NCI-H748 (cell line): ENCODE results near the gene VAV1.

Experiments used
- DNase-seq: peaks from one replicate; lab custom pipeline; 2025; ENCODE audit not compliant: unreplicated experiment; lab: John Stamatoyannopoulos, UW

The VAV1 gene

DNA sequence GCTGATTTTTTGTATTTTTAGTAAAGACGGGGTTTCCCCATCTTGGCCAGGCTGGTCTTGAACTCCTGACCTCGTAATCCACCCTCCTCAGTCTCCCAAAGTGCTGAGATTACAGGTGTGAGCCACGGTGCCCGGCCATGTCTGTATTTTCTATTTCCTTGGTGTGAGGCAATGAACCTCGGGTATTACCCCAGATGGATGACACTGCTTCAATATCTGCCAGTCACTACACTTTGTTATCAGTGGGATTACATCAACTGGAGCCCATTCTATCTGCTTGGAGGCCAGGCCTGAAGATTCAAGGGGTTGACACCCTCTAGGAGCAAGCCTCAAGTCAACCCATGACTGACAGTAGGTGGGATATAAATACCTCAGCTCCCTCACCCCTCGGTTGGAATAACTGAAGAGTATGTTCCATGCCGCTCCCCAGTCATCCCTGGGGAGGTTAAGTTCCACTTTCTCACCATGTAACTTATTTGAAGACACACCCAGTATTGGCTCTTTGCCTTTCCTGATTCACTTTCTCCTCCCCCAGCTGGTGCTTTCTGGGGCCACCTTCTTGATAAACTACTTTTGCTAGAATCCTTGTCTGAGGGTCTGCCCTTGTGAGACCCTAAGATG, 113.9 kb downstream of the VAV1 start:
- no peak for DNase-seq

DNA sequence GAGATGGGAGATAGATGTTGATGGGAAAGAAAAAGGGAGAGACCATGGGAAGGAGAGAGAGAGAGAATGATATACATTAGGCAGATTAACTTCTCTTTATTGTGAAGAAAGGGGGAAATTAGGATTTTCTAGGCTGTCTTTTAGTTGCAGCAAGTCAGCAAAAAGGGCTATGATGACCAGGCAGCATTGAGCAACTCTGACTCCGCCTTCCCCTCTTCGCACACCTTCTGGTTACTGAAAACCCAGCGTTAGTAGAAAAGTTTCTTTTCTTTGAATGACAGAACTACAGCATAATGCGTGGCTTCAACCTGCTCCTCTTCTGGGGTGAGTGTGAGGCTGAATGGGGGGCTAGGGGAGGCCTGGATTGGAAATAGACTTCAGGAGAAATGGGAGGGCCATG, 114.8 kb downstream of the VAV1 start, which contains the start of gene ADGRE1:
ADGRE1 (plus strand) TSS at position 264 of the 400 bp plus-strand sequence; CDS start at position 294, 30 bp downstream.
- no peak for DNase-seq

DNA sequence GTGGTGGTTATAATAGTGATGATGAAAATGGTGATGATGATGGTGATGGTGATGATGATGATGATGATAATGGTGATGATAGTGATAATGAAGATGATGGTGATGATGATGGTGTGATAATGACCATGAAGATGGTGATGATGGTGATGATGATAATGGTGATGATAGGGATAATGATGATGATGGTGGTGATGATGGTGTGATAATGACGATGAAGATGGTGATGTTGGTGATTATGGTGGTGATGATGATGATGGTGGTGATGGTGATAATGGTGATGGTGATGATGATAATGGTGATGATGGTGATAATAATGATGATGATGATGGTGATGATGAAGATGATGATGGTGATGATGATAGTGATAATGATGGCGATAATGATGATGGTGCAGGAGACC, 116.5 kb downstream of the VAV1 start:
- no peak for DNase-seq

DNA sequence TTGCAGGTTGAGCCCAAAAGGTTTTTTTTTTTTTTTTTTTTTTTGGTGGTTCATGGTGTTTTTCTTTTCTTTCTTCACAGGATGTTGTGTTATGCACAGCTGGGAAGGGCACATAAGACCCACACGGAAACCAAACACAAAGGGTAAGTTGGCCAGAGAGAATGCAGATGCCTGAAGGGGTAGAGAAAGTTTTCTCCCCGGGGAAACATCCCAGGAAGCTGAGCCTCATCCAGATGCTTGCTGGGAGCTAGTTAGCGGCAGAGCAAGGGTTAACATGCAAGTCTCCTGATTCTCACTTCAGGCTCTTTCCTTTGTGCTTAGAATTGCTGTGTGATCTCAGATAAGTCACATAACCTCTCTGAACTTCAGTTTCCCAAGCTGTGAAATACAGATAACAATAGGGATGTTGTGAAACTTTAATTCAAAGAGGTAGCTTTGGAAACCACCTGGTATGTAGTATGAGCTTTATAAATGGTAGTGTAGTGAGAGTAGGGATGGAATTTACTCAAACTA, 117.9 kb downstream of the VAV1 start:
- DNase-seq, result no peak

DNA sequence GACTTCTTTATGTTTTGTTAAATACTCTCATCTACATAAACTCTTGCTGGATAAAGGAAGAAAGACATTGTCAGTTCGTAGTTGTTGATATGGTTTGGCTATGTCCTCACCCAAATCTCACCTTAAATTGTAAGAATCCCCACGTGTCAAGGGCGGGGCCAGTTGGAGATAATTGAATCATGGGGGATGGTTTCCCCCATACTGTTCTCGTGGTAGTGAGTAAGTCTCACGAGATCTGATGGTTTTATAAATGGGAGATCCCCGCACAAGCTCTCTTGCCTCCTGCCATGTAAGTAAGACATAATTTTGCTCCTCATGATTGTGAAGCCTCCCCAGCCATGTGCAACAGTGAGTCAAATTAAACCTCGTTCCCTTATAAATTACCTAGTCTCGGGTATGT, 118.4 kb downstream of the VAV1 start:
- DNase-seq, result no peak

DNA sequence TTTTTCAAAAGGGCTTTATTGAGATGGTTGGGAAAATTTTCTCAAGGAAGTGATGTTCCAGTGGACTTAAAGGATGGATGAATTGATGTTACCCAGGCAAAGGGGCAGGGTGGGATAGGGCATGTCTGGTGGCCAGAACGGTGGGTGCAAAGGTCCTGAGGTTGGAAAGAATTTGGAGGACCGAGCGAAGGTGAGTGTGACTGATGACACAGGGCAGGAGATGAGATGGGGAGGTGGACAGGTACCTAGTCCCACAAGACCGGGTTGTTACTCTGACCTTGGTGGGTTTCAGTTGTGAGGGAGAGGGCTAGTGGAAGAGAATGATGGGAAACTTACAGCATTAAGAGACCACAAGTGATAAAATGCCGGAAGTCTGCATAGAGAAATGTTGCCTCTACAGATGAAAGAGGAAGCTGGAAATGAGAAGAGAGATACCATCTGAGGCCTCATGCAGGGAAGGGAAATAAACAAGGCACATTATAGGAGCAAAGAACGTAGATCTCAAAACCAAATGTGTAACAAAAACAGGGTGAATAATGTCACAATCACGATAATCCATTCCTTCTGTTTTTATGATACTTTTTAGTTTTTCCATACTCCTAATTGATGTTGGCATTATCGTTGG, 119.4 kb downstream of the VAV1 start:
- DNase-seq, result no peak

DNA sequence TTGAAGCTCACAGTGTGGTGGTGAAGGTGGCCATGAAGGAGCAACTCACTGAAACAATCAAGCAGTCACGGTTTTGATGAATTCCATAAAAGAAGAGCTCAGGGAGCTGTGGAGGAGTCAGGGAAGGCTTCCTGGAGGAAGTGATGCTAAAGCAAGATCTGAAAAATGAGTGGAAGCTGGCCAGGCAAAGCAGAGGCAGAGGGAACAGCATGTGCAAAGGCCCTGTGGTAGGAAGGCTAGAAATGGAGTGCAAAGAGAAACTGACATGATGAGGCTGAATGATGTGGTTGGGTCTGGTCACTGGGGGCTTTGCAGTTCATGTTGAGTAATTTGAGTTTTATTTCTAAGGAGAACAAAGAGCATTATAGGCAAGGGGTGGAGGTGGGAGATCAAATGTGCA, 121.8 kb downstream of the VAV1 start:
- no peak for DNase-seq

DNA sequence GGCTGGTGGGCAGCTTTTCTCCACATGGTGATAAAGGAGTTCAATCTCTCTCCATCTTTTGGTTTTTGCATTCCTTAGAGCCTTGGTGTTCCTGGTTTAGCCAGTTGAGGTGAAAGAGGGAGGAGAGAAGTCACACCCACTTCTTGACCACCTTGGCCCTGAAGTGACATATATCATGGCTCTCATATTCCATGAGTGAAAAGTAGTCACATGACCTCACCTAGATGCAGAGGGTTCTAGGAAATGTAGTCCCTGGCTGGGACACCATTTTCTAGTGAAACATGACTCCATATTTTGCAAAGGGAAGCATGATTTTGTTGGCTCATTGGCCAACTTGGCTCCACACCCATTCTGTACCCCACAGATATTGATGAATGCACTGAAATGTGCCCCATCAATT, 130.9 kb downstream of the VAV1 start:
- DNase-seq, result no peak

DNA sequence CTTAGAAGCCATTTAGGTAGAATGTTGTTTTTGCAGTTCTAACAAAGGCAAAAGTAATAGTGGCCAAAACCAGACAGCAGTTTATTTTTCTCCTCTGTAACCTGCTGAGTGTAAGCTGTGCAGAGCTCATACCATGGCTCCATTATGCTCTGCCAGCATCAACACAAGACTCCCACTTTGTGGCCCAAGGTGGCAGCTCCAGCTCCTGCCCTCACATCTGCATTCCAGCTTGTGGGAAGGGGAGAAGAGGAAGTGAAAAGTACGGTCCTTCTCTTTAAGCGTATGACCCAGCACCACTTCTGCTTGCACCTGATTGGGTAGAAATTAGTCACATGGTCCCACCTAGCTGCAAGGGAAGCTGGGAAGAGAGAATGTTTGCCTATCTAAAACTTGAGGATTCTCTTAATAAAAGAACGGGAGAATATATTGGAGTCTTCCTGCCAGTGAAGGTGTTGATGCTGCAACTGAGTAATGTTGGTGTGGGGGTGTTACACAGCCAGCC, 134.1 kb downstream of the VAV1 start:
- no peak for DNase-seq
